ENCODE measurements around the gene DNTT.

The DNTT gene

GRCh38 chr10:96290368-96291133, 13.7 kb upstream of the DNTT start:
- Histone ChIP-seq H3K4me1 (ENCODE audit: low read length) (peaks cover 77% of the 10 kb centered on the region), H3K4me2 (ENCODE audit: low read length) (peak overlapping the region; percentile 97), H3K4me3 (ENCODE audit: low read length) (peak overlapping the region; percentile 68), H4K20me1 (ENCODE audit: insufficient read depth, low read length) (no peaks in the 10 kb centered on the region), H3K36me3 (replicated peaks; ENCODE audit: low read depth, low read length) (no peaks in the 10 kb centered on the region), H2AFZ (ENCODE audit: low read depth, low read length) (no peak overlapping the region), H3K79me2 (ENCODE audit: low read length) (peaks cover 51% of the 10 kb centered on the region), H3K9ac (ENCODE audit: low read length) (peak overlapping the region; percentile 91), H3K27me3 (ENCODE audit: low read depth, low read length) (no peaks in the 10 kb centered on the region), H3K27ac (ENCODE audit: low read length) (peak overlapping the region; percentile 100), H3K9me3 (ENCODE audit: insufficient read depth, low read length) (no peaks in the 10 kb centered on the region)
- no peak for TF ChIP-seq EZH2phosphoT487 (IDR thresholded peaks at IDR 0.05; ENCODE audit: low read depth)
- 0 out of 2 replicates have a peak, but pooled peaks have one; percentile 4 for TF ChIP-seq CTCF (IDR thresholded peaks at IDR 0.05; ENCODE audit: low read depth, low read length)

DNA sequence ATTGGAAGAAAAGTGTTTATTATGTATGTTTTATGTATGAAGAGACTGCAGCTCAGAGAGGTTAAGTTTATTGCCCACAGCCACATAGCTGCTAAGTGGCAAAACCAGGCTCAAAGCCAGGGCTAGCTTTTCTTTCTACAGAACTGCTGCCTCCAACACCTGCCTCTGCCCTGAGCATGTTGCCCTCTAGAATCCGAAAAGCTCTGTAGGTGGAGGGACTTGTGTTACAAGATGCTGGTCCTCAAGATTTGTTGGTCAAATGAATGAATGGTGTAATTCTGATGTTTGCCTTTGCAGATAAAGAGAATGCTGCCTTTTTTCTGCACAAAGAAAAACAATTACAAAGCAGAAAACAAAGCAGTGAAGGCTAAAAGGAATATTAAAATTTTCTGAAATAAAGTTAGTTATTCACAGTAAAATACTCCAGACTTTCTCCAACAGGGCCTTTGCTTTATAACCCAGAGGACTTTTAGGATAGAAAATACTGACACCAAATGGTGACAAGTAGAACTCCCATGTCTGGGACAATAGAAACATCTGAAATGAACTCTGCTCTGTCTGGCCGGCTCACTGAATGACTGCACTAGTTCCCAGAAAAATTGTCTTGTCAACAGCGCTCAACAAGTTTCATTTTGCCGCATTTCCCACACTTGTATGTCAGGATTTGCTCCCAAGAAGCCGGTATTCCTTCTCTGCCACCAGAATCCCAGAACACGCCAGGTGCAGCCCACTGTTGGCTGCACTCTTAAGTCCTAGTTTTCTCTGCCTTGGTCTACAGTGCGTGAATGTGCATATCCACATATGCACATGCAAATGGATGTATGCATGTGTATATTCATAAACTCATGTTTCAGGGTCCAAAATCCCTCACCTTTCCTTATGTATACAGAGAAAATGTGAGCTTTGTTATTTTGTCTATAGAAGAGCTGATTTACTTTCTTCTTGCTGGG, 11.0 kb upstream of the DNTT start:
- Histone ChIP-seq H3K36me3 (replicated peaks; ENCODE audit: low read depth, low read length) (no peaks in the 10 kb centered on the region), H3K9me3 (ENCODE audit: insufficient read depth, low read length) (no peaks in the 10 kb centered on the region), H3K27me3 (ENCODE audit: low read depth, low read length) (no peaks in the 10 kb centered on the region), H3K4me2 (ENCODE audit: low read length) (peak overlapping the region; percentile 53), H3K79me2 (ENCODE audit: low read length) (peaks cover 41% of the 10 kb centered on the region), H3K9ac (ENCODE audit: low read length) (no peak overlapping the region; the same call in 1 of the 2 replicates), H2AFZ (ENCODE audit: low read depth, low read length) (no peak overlapping the region), H3K4me1 (ENCODE audit: low read length) (peaks cover 58% of the 10 kb centered on the region), H3K4me3 (ENCODE audit: low read length) (0 out of 2 replicates have a peak overlapping the region, but pooled peaks have one; percentile 24), H3K27ac (ENCODE audit: low read length) (peak overlapping the region; percentile 15; the same call in 1 of the 2 replicates), H4K20me1 (ENCODE audit: insufficient read depth, low read length) (no peaks in the 10 kb centered on the region)
- TF ChIP-seq CTCF (IDR thresholded peaks at IDR 0.05; ENCODE audit: low read depth, low read length): peak; percentile 67
- TF ChIP-seq EZH2phosphoT487 (IDR thresholded peaks at IDR 0.05; ENCODE audit: low read depth): no peak

GRCh38 chr10:96295475-96295874, 8.8 kb upstream of the DNTT start:
- Histone ChIP-seq H3K4me3 (ENCODE audit: low read length) (no peak overlapping the region), H3K4me2 (ENCODE audit: low read length) (no peak overlapping the region), H3K27me3 (ENCODE audit: low read depth, low read length) (no peaks in the 10 kb centered on the region; the same call in 1 of the 2 replicates), H3K9me3 (ENCODE audit: insufficient read depth, low read length) (no peaks in the 10 kb centered on the region), H2AFZ (ENCODE audit: low read depth, low read length) (no peak overlapping the region), H3K4me1 (ENCODE audit: low read length) (peaks cover 37% of the 10 kb centered on the region), H4K20me1 (ENCODE audit: insufficient read depth, low read length) (no peaks in the 10 kb centered on the region), H3K9ac (ENCODE audit: low read length) (no peak overlapping the region), H3K79me2 (ENCODE audit: low read length) (peaks cover 24% of the 10 kb centered on the region), H3K36me3 (replicated peaks; ENCODE audit: low read depth, low read length) (no peaks in the 10 kb centered on the region), H3K27ac (ENCODE audit: low read length) (no peak overlapping the region)
- TF ChIP-seq CTCF (IDR thresholded peaks at IDR 0.05; ENCODE audit: low read depth, low read length) (no peak), EZH2phosphoT487 (IDR thresholded peaks at IDR 0.05; ENCODE audit: low read depth) (no peak)

DNA sequence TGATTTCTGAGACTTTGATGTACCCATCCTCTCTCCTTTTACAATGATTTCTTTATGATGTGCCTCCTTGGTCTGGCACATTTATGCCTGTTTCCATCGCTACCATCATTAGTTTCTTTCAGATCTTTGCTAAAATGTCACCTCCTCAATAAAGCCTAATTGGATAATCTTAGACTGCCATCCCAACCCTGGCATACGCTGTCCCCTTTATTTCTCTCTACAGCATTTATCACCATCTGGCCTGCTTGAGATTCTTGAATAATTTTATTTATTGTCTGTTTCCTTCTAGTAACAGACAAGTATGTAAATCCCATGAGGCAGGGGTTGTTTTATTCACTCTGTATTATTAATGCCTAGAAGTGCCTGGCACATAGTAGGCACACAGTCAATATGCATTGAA, 6.7 kb upstream of the DNTT start:
- Histone ChIP-seq H3K36me3 (replicated peaks; ENCODE audit: low read depth, low read length) (no peaks in the 10 kb centered on the region), H3K4me2 (ENCODE audit: low read length) (no peak overlapping the region), H3K79me2 (ENCODE audit: low read length) (peaks cover 5% of the 10 kb centered on the region), H2AFZ (ENCODE audit: low read depth, low read length) (no peak overlapping the region), H4K20me1 (ENCODE audit: insufficient read depth, low read length) (no peaks in the 10 kb centered on the region), H3K27ac (ENCODE audit: low read length) (no peak overlapping the region), H3K27me3 (ENCODE audit: low read depth, low read length) (peaks cover 12% of the 10 kb centered on the region), H3K4me1 (ENCODE audit: low read length) (peaks cover 17% of the 10 kb centered on the region), H3K4me3 (ENCODE audit: low read length) (no peak overlapping the region), H3K9me3 (ENCODE audit: insufficient read depth, low read length) (no peaks in the 10 kb centered on the region), H3K9ac (ENCODE audit: low read length) (no peak overlapping the region)
- no peak for TF ChIP-seq CTCF (IDR thresholded peaks at IDR 0.05; ENCODE audit: low read depth, low read length)
- no peak for TF ChIP-seq EZH2phosphoT487 (IDR thresholded peaks at IDR 0.05; ENCODE audit: low read depth)
